Stimulated activated CD4-positive, alpha-beta T cell treated with anti-CD3 and anti-CD28 coated beads, Interleukin-12 subunit alpha, Interleukin-12 subunit beta, amount 100 ng/mL, for 48 hours (primary cell): Measurements from ENCODE around the gene TMEM40.
"Not testable (repeated sequence)": the region's sequence is repeated elsewhere in the genome, so short reads cannot be mapped to it uniquely, and the experiment has no call there.

Source experiments
- DNase-seq, 3 donors: peaks; one replicate each; pipeline ENCODE4 v3.0.0-alpha.2; 2020; ENCODE audit warnings: low read depth in 2 of 3, low spot score in 1 of 3

The TMEM40 gene

DNA sequence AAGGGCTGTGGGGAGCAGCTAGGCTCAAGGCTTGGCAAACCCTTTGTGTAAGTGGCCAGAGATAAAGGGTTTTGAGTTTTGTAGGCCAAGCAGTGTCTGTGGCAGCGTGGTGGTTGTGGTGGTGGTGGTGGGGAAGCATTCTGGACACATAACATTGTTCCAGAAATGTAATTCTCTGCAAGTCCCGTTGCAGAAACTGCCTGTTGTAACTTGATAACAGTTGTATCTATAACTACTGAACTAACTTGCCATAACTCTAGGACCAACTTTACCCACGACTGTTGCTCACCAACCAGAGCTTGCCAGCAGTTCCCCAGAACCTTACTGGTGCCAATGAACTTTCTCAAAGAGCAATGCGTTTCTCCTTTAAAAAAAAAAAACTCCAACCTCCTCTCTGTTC, 18.1 kb upstream of the TMEM40 start:
- DNase-seq = no peak

DNA sequence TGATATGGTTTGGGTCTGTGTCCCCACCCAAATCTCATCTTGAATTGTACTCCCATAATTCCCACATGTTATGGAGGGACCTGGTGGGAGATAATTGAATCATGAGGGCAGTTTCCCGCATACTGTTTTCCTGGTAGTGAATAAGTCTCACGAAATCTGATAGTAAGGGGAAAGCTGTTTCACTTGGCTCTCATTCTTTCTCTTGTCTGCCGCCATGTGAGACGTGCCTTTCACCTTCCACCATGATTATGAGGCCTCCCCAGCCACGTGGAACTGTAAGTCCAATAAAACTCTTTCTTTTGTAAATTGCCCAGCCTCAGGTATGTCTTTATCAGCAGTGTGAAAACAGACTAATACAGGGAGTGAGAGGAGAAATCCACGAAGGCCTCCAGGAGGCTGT, 16.9 kb upstream of the TMEM40 start:
- not testable (repeated sequence) for DNase-seq

DNA sequence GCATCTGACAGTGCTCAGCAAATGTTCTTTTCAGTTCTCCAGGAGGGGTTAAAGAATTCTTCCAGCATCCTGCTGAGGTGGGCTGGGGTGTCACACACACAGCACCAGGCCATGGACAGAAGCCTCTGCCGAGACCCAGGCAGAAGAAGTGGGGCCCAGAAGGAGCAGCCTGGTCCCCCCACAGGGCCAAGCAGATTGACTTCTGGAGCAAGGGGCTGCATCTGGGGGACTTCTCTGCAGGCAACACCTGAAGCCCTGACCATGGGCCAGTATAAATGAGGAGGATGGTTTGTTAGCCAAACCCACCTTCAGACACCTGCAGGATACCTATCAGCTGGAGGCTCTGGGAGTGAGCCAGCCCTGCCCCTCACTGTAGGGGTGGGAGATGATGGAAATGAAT, 16.2 kb upstream of the TMEM40 start:
- no peak for DNase-seq

DNA sequence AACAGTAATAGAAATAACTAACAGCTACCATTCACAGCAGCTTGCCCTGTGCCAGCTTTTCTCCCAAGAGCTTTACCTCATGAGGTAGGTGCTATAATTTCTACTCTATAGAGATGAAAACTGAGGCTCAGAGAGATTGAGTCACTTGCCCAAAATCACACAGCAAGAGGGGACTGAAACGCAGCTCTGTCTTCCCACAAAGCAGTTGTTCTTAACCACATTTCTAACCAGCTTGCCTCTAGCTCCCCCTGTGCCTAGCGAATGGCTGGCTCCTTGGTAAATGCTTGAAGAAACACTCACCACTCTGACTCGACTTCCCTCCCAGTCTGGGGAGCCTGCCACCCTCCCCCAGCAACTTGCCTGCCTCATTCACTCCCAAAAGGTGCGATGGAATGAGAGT, 15.6 kb upstream of the TMEM40 start:
- no peak for DNase-seq

DNA sequence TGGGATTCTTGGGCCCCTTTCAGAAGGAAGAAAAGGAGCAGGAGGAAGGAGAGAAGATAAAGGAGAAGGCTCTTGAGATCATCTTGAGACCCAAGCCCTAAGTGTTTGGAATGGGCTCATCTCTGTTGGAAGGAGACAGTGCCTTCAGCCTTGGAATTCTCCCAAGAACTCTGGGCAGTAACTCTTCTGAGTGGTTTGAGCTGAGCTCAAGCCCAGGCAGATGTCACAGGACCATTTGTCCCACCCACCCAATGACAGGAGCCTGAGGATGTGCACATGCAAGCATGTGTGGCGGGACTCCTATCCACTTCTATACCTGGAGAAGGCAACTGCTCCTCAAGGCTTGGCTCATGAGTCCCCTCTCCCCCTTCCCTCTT, 14.6 kb upstream of the TMEM40 start:
- no peak for DNase-seq

DNA sequence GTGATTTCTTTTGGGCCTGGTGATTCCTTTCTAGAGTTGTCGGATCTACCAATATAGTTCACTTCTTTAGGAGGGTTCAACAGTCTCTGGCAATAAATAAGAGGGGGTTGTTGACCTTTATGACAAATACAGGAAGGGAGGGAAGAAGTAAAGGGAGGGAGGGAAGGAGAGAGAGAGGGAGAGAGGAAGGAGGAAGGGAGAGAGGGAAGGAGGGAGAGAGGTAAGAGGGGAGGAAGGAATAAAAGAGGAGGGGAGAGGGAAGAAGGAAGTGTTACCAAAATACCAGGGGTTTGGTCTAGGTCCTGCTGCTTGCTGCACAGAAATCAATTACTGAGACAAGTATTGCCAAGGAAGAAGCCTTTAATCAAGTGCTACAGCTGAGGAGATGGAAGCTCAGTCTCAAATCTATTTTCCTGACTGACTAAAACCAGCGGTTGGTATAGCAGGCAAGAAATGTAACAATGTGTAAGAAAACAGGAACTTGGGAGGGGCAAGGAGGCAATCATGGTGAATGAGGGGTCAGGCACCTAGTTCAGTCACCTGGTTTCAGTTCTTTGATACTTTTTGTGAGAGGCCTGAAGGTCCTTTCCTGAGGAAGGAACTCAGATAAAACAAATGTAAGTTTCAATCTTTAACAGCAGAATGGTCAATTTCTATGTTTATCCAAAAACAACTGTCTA, 14.1 kb upstream of the TMEM40 start:
- DNase-seq = no peak

DNA sequence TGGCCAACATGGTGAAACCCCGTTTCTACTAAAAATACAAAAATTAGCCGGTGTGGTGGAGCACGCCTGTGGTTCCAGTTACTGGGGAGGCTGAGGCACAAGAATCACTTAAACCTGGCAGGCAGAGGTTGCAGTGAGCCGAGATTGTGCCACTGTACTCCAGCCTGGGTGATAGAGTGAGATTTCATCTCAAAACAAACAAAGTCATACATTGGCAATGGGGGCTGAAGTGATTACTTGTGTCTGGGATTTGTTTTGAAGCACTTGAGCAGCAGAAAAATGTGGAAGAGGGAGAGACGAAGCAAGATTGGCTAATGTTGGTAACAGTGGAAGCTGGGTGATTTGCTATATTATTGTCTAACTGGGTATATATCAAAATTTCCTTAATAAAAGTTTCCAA, 13.4 kb upstream of the TMEM40 start:
- no peak for DNase-seq

DNA sequence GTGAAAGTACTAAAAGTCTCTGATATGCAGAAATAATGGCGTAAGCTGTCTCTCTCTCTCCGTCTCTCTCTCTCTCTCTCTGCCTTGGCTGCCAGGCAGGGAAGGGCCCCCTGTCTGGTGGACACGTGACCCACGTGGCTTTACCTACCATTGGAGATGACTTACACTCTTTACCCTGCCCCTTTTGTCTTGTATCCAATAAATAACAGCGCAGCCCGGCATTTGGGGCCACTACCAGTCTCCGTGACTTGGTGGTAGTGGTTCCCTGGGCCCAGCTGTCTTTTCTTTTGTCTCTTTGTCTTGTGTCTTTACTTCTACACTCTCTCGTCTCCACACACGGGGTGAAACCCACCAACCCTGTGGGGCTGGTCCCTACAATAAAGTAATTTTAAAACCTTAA, 12.2 kb upstream of the TMEM40 start:
- DNase-seq = no peak

DNA sequence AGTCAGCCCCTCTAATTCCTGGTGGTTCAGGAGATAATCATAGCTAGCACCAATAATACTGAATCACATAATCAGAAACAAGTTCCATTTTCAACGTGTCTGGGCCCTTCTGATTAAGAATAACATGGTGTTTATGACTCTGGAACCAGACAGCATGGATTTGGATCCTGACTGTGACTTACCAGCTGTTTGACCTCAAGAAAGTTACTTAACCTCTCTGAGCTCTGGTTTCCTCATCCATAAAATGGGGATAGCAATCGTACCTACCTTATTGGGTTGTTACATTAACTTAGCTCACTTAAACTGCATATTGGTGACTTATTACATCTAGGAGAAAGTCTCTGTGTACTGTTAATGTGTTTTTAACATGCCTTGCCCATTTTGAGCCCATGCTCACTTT, 10.7 kb upstream of the TMEM40 start:
- no peak for DNase-seq

DNA sequence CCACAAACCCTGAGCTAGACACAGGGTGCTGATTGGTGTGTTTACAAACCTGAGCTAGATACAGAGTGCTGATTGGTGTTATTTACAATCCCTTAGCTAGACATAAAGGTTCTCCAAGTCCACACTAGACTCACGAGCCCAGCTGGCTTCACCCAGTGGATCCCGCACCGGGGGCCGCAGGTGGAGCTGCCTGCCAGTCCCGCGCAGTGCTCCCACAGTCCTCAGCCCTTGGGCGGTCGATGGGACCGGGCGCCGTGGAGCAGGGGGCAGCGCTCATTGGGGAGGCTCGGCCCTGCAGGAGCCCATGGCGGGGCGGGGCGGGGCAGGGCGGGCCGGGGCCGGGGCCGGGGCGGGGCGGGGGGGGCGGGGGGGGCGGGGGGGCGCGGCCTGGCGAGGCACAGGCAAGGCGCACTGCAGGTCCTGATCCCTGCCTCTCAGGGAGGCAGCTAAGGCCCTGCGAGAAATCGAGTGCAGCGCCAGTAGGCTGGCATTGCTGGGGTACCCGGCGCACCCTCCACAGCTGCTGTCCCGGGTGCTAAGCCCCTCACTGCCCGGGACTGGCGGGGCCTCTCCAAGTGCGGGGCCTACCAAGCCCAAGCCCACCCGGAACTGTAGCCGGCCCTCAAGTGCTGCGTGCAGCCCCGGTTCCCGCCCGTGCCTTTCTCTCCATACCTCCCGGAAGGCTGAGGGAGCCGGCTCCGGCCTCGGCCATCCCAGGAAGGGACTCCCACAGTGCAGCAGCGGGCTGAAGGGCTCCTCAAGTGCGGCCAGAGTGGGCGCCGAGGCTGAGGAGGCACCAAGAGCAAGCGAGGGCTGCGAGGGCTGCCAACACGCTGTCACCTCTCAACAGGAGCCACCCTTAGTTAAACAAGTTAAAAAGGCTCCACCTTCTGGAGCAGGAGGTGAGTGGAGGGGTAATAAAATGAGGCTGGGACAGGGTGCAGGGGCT, 9.8 kb upstream of the TMEM40 start:
- no peak for DNase-seq

DNA sequence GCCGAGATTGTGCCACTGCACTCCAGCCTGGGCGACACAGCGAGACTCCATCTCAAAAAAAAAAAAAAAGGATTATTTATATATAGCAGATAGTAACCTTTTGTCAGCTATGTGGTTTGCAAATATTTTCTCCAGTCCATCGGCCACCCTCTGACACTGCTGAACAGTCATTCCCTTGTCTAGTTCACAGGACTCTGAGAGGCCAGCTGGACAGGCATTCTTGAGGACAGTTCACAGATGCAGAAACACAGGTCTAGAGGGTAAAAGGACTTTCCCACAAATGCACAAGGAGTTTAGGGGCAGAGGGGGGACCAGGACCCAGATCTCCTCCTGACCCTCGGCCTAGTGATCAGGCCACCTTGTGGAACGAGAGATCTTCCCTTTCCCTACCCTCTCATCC, 7.5 kb upstream of the TMEM40 start:
- no peak for DNase-seq

DNA sequence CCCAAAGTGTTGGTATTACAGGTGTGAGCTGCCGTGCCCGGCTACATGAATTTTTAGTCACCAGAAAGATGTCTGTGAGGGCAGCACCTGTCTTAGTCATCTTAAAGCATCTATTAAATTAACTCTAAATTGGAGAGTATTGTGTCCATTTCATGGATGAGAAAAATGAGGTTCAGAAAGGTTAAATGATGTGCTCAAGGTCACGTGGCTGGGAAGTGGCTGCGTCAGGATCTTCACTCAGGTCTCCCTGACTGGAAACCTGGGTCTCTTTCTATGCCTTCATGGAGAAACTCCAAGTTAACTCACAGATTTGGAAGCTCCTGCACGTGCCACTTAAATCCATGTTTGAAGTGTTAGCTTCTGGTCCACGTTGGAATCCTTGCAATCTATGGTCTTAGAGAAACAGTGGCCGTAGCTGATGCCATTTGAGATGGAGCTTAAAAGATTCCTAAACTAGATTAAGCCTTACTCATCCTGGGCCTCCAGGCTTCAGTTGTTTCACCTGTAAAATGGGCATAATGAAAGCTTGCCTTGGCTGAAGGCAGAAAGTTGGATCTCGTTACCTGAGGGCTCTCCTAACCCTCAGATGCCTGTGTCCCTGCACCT, 5.2 kb upstream of the TMEM40 start:
- no peak for DNase-seq

DNA sequence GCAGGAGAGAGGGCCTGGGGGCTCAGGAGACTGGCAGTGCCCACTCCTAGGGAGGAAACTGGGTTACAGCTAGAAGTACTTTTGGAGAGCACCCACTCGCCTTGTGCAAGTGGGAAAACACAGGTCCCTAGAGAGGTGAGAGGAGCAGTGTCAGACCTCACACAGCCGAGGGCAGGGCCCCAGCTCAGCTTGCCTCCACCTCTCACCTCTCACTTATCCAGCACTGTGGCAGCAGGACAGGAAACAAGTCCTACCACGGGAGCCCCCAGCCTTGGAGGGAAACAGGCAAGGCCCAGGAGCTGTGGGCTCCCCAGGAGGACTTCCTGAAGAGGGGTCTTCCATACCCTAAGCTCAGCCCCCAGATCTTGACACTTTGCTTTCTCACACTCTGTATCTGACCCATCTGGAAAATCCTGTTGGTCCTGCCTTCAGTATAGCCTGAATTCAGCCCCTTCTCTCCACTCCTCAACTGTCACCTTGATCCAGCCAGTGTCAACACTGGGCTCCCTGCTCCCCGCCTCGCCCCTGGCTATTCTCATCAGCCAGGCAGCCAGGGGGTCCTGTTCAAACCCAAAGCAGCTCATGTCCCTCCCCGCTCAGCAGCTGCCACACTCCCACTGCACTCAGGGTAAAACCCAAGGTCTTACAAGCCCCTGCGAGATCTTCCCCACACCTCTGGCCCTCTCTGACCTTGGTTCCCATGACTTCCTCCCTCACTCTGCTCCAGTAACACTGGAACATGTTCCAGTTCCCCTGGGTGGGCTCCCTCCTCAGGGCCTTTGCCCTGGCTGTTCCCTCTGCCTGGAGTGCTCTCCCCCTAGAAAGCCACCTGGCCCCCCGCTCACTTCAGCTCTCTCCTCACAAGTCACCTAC, 870 bp upstream of the TMEM40 start:
- no peak for DNase-seq

DNA sequence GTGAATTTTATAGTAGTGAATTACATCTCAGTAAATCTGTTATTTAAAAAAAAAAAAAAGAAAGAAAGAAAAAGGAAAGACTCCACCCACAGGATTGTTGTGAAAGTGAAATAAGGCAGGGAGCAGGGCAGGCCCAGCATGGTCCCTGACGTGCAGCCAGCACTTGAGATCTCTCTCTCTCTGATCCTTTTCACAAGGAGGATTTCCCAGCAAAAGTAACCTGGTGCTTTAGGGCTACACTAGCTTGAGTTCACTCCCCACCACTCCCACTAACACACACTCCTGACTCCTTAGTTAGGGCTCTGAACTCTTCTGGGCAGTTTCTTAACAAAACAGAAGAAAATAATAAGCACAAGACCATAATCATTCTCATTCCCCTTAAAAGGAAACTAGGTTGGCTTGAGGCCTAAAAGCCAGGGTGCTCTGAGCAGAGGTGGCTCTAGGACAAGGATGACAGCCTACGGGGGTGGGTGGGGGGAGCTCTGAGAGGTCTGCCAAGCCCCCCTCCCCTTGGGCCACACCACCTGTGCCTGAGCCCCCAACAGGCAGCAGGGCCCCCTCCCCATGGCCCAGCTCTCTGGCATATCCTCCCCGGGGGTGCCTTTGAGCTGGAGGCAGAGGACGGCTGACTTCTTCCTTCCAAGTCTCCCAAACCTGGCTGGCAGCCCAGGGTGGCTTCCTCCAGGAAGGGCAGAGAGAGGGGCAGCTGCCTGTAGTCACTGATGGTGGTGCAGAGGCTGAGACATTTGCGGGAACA, 856 bp downstream of the TMEM40 start:
- DNase-seq = no peak

DNA sequence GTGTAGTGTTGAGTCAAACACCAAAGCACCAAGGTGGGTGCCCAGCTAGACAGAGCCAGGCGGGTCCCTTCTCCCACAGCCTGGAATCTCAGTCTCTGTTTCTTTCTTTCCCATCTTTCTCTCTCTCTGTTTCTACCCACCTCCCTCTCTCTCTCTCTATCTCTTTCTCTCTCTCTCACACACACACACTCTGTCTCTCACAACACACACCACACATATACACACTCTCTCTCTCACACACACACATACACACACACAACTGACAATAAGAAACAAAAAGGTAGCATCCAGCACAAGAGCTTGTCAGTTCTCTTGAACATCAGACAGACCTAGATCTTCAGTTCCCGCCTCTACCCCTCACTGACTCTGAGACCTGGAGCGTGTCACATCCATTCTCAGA, 2.4 kb downstream of the TMEM40 start:
- DNase-seq = no peak

DNA sequence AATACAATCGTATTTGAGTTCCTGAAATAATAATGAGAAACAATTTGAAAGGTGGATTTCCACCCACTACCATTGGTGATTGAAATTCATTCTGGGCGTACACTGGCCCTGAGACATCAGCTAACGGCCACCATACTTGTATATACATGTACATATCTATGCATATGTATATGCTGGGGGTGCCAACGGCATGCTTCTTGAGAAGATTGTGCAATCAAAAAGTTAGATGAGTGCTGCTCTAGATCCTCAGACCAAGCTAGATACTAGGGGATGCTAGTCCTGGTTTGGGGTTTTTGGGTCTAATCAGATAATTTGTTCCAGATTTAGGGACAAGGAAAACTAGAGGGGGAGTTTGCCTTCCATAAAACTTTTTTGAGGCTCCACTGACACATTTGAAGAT, 2.9 kb downstream of the TMEM40 start:
- DNase-seq = no peak

DNA sequence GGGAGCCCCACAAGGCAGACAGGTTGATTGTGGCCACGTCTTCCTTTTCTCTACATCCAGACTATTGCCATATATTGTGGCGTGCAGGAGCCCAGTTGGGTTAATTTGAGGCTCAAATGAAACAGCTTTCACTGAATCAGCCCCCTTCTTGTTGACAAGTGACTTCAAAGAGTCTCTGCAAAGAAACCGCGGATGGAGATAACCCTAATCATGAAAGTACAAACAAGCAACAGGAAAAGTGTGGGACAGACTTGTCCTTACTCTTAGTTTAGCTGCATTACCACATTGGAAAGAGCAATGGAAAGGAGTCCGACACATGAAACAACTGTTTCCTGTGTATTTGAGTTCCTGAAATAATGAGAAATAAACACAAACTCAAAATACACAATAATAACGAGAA, 3.3 kb downstream of the TMEM40 start:
- no peak for DNase-seq

DNA sequence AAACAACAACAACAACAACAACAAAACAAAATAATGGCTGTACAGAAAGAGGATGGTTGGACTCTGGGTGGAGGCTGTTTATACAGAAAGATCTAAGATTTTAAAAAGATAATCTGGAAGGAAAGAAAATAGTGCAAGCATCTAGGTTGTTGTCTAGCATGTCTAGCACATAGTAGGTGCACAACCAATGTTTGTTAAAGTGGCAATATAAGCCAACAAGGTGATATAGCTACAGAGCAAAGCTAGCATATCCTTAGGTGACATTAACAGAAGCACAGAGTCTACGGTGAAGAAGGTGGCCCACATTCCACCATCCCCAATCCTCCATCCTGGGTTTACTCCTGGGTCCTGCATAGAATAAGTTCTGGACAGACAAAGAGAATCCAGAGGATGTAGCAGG, 4.7 kb downstream of the TMEM40 start:
- no peak for DNase-seq

DNA sequence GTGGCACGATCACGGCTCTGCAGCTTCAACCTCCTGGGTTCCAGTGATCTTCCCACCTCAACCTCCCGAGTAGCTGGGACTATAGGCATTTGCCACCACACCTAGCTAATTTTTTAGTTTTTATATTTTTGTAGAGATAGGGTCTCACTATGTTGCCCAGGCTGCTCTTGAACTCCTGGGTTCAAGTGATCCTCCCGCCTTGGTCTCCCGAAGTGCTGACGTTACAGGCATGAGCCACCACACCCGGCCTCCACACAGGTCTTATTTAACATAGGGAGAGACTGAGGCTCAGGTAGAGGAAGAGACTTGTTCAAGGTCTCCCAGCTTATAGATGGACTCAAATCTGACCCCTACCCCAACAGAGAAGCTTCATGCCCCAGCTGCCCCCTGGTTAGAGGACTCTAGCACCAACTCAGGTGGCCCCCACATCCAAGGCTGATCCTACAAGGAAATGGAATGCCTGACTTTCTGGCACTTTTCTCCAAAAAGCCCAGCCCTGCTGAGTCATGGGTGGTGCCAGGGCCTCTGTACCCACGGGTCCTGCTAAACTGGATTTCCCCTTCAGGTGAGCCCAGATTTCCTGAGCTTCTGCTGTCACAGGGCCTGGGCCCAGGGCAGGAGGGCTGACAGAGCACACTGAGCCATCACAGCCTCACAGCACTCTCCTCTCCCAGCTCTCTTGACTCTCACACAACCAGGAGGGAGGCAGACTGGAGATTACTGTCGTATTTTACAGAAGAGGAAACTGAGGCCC, 5.6 kb downstream of the TMEM40 start:
- DNase-seq = no peak

DNA sequence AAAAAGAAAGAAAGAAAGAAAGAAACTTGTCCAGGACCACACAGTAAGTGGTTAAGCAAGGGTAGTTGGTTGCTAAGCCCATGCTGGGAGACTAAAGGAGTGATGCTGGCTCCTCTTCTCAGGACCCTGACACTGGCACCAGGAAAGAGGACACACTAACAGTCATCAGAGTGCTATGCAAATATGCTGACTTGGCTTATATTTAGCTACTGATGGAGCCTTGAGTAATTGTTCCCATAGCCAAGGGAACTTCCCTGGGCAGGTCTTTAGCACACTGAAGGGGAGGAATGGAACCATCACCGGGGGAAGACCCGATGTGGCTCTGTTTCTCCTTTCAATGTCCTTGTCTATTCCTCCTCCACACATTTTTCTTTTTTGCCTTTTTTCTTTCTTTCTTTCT, 6.2 kb downstream of the TMEM40 start:
- no peak for DNase-seq
